Stimulated activated naive CD8-positive, alpha-beta T cell treated with anti-CD3 and anti-CD28 coated beads, Interleukin-15, Interleukin-2, amounts not matched to agents 100 ng/mL and 50 ng/mL, for 24 hours (primary cell): ENCODE data around the gene CCDC38.

ENCODE experiments used
- H3K27ac Mint-ChIP-seq: one replicate; pipeline ENCODE4 v1.8.0; 2021; ENCODE audit warnings: mild to moderate bottlenecking, mixed read lengths
- H3K27me3 Mint-ChIP-seq: one replicate; pipeline ENCODE4 v1.8.0; 2021; ENCODE audit warnings: mixed read lengths
- H3K36me3 Mint-ChIP-seq: one replicate; pipeline ENCODE4 v1.8.0; 2021; ENCODE audit warnings: low read depth, mixed read lengths
- H3K4me1 Mint-ChIP-seq: one replicate; pipeline ENCODE4 v1.8.0; 2021; ENCODE audit warnings: low read depth, mixed read lengths
- H3K4me3 Mint-ChIP-seq: one replicate; pipeline ENCODE4 v1.8.0; 2021; ENCODE audit warnings: mild to moderate bottlenecking, mixed read lengths
- H3K9me3 Mint-ChIP-seq: one replicate; pipeline ENCODE4 v1.8.0; 2021; ENCODE audit warnings: mixed read lengths

The CCDC38 gene

GRCh38 chr12:95943330-95943842 is 972 bp upstream of the CCDC38 start, which contains the start of gene AMDHD1:
Gene AMDHD1 (plus strand): TSS chr12:95943331. CDS start chr12:95943399, 68 bp downstream.
- Mint-ChIP-seq H3K27ac (peak within 1 kb of the TSS; percentile 91), H3K36me3 (no peaks in the 10 kb centered on the region), H3K4me1 (peaks cover 9% of the 10 kb centered on the region), H3K9me3 (no peaks in the 10 kb centered on the region), H3K27me3 (no peaks in the 10 kb centered on the region), H3K4me3 (peak within 1 kb of the TSS; percentile 93)

GRCh38 chr12:95942101-95942523 is 302 bp downstream of the CCDC38 start:
- H3K4me1 Mint-ChIP-seq, result peaks cover 9% of the 10 kb centered on the region
- no peaks in the 10 kb centered on the region for H3K36me3 Mint-ChIP-seq
- H3K4me3 Mint-ChIP-seq, result peak overlapping the region; percentile 93
- no peaks in the 10 kb centered on the region for H3K9me3 Mint-ChIP-seq
- H3K27ac Mint-ChIP-seq, result peak overlapping the region; percentile 91
- H3K27me3 Mint-ChIP-seq, result no peaks in the 10 kb centered on the region

GRCh38 chr12:95940514-95940913 is 1.9 kb downstream of the CCDC38 start:
- H3K4me3 Mint-ChIP-seq, result no peak overlapping the region
- H3K4me1 Mint-ChIP-seq, result peaks cover 9% of the 10 kb centered on the region
- H3K27me3 Mint-ChIP-seq, result no peaks in the 10 kb centered on the region
- H3K9me3 Mint-ChIP-seq, result no peaks in the 10 kb centered on the region
- H3K27ac Mint-ChIP-seq, result no peak overlapping the region
- no peaks in the 10 kb centered on the region for H3K36me3 Mint-ChIP-seq

- Mint-ChIP-seq H3K4me3 (no peak overlapping the region), H3K4me1 (no peaks in the 10 kb centered on the region), H3K9me3 (no peaks in the 10 kb centered on the region), H3K36me3 (no peaks in the 10 kb centered on the region), H3K27me3 (no peaks in the 10 kb centered on the region), H3K27ac (no peak overlapping the region)
Observed at GRCh38 chr12:95922231-95922630, 20.2 kb downstream of the CCDC38 start.

GRCh38 chr12:95919110-95919509 is 23.3 kb downstream of the CCDC38 start:
- Mint-ChIP-seq H3K4me3 (no peak overlapping the region), H3K4me1 (no peaks in the 10 kb centered on the region), H3K27me3 (peaks cover 9% of the 10 kb centered on the region), H3K9me3 (no peaks in the 10 kb centered on the region), H3K36me3 (no peaks in the 10 kb centered on the region), H3K27ac (no peak overlapping the region)

GRCh38 chr12:95918194-95918993 is 24.0 kb downstream of the CCDC38 start:
- Mint-ChIP-seq H3K4me3 (no peak overlapping the region), H3K27ac (no peak overlapping the region), H3K27me3 (peaks cover 10% of the 10 kb centered on the region)

GRCh38 chr12:95909871-95910270 is 32.5 kb downstream of the CCDC38 start:
- H3K27me3 Mint-ChIP-seq, result peaks cover 28% of the 10 kb centered on the region
- H3K36me3 Mint-ChIP-seq, result no peaks in the 10 kb centered on the region
- no peak overlapping the region for H3K27ac Mint-ChIP-seq
- no peaks in the 10 kb centered on the region for H3K4me1 Mint-ChIP-seq
- H3K4me3 Mint-ChIP-seq, result no peak overlapping the region
- no peaks in the 10 kb centered on the region for H3K9me3 Mint-ChIP-seq

More at GRCh38 chr12:95918194-95918993, 24.0 kb downstream of the CCDC38 start:
- H3K4me1 Mint-ChIP-seq, result no peaks in the 10 kb centered on the region
- H3K9me3 Mint-ChIP-seq, result no peaks in the 10 kb centered on the region
- no peaks in the 10 kb centered on the region for H3K36me3 Mint-ChIP-seq

GRCh38 chr12:95908573-95908972 is 33.8 kb downstream of the CCDC38 start:
- peaks cover 2% of the 10 kb centered on the region for H3K9me3 Mint-ChIP-seq
- H3K27ac Mint-ChIP-seq, result no peak overlapping the region
- peaks cover 25% of the 10 kb centered on the region for H3K27me3 Mint-ChIP-seq
- H3K4me1 Mint-ChIP-seq, result no peaks in the 10 kb centered on the region
- no peaks in the 10 kb centered on the region for H3K36me3 Mint-ChIP-seq
- H3K4me3 Mint-ChIP-seq, result no peak overlapping the region

- Mint-ChIP-seq H3K9me3 (peaks cover under 1% of the 10 kb centered on the region), H3K27me3 (peaks cover 25% of the 10 kb centered on the region), H3K27ac (no peak overlapping the region), H3K4me1 (no peaks in the 10 kb centered on the region), H3K4me3 (no peak overlapping the region), H3K36me3 (no peaks in the 10 kb centered on the region)
Observed at GRCh38 chr12:95898081-95898480, 44.3 kb downstream of the CCDC38 start.

GRCh38 chr12:95896846-95897245 is 45.6 kb downstream of the CCDC38 start:
- Mint-ChIP-seq H3K27me3 (peaks cover 21% of the 10 kb centered on the region), H3K9me3 (no peaks in the 10 kb centered on the region), H3K4me3 (no peak overlapping the region), H3K36me3 (no peaks in the 10 kb centered on the region), H3K4me1 (no peaks in the 10 kb centered on the region), H3K27ac (no peak overlapping the region)

- H3K36me3 Mint-ChIP-seq, result no peaks in the 10 kb centered on the region
- no peaks in the 10 kb centered on the region for H3K9me3 Mint-ChIP-seq
- H3K4me1 Mint-ChIP-seq, result no peaks in the 10 kb centered on the region
- no peak overlapping the region for H3K27ac Mint-ChIP-seq
- peaks cover 23% of the 10 kb centered on the region for H3K27me3 Mint-ChIP-seq
- H3K4me3 Mint-ChIP-seq, result no peak overlapping the region
Observed at GRCh38 chr12:95890958-95891357, 51.5 kb downstream of the CCDC38 start.

GRCh38 chr12:95887311-95887710 is 55.1 kb downstream of the CCDC38 start:
- no peak overlapping the region for H3K27ac Mint-ChIP-seq
- no peak overlapping the region for H3K4me3 Mint-ChIP-seq
- H3K36me3 Mint-ChIP-seq, result no peaks in the 10 kb centered on the region
- H3K9me3 Mint-ChIP-seq, result no peaks in the 10 kb centered on the region
- no peaks in the 10 kb centered on the region for H3K4me1 Mint-ChIP-seq
- H3K27me3 Mint-ChIP-seq, result peaks cover 14% of the 10 kb centered on the region

- Mint-ChIP-seq H3K4me3 (no peak overlapping the region), H3K4me1 (no peaks in the 10 kb centered on the region), H3K9me3 (no peaks in the 10 kb centered on the region), H3K36me3 (no peaks in the 10 kb centered on the region), H3K27ac (no peak overlapping the region), H3K27me3 (peaks cover 11% of the 10 kb centered on the region)
Observed at GRCh38 chr12:95884998-95885397, 57.4 kb downstream of the CCDC38 start.

- H3K4me3 Mint-ChIP-seq, result no peak overlapping the region
- no peaks in the 10 kb centered on the region for H3K9me3 Mint-ChIP-seq
- no peak overlapping the region for H3K27ac Mint-ChIP-seq
- peaks cover 8% of the 10 kb centered on the region for H3K27me3 Mint-ChIP-seq
- H3K36me3 Mint-ChIP-seq, result no peaks in the 10 kb centered on the region
- H3K4me1 Mint-ChIP-seq, result no peaks in the 10 kb centered on the region
Observed at GRCh38 chr12:95882873-95883272, 59.5 kb downstream of the CCDC38 start.

- Mint-ChIP-seq H3K4me1 (no peaks in the 10 kb centered on the region), H3K4me3 (no peak overlapping the region), H3K27ac (no peak overlapping the region), H3K9me3 (no peaks in the 10 kb centered on the region), H3K36me3 (no peaks in the 10 kb centered on the region), H3K27me3 (peaks cover 4% of the 10 kb centered on the region)
Observed at GRCh38 chr12:95882080-95882479, 60.3 kb downstream of the CCDC38 start.
